HG03439 (cell line): Measurements from ENCODE around the gene KRTAP10-12.
"Not testable (repeated sequence)": the region's sequence is repeated elsewhere in the genome, so short reads cannot be mapped to it uniquely, and the experiment has no call there.

ENCODE experiments used
- ATAC-seq: cut with Tn5 transposase; IDR thresholded peaks from one replicate; pipeline ENCODE4 v1.9.1; 2021; ENCODE audit warnings: mild to moderate bottlenecking, moderate library complexity; ENCODE audit not compliant: unreplicated experiment

The KRTAP10-12 gene

DNA sequence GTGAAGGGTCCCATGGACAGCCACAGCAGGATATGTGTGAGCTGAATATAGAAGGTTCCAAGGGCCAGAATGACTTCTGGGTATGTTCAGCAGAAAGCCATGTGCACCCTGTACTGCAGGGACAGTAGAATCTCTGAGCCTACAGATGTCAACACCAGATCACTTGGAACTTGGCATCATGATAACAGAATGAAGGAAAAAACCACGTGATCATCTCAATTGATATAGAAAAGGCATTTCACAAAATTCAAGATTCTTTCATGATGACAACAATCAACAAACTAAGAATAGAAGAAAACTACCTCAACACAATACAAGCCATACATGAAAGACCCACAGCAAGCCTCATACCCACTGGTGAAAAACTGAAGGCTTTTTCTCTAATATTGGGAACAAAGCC is 29.4 kb upstream of the KRTAP10-12 start:
- no peak for ATAC-seq

DNA sequence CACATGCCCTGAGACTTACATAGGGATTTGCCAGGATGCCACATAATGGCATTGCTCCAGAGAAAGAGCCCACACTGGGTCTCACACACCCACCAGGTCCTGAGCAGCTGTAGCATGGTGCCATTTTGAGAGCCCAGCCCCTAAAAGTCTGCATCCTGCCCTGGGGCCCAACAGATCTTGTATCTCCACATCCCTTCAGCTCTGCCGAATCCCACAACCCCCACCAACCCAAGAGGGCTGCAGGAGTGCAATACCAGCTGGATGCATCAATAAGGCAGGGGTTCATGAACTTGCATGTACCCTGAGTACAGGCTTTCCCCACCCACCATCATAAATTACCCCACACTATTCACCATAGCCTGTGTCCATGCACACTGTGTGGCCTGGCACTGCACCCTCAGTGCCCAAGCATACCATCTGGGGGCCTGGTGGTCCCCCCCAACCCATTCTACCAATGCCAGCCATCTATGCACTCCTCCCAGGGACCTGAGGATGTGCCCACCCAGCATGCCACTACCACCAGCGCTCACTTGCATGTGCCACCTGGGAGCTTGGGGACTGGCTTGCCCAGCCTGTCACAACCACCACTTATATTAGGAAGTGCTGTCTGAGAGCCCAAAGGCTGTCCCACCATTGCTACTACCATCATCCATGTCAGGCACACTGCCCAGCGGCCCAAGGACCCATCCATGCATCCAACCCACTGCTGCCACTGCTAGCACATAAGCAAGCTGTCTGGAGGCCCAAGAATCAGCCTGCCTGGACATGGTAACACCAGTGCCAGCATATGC is 26.1 kb upstream of the KRTAP10-12 start:
- no peak for ATAC-seq

GRCh38 chr21:44671911-44672310 is 25.1 kb upstream of the KRTAP10-12 start:
- no peak for ATAC-seq

GRCh38 chr21:44677881-44678280 is 19.1 kb upstream of the KRTAP10-12 start:
- no peak for ATAC-seq

GRCh38 chr21:44681152-44681551 is 15.8 kb upstream of the KRTAP10-12 start:
- no peak for ATAC-seq

GRCh38 chr21:44681861-44682579 is 15.0 kb upstream of the KRTAP10-12 start, which contains the start of gene KRTAP12-1:
KRTAP12-1 (minus strand) TSS chr21:44682163; CDS start chr21:44682123, 40 bp downstream.
- ATAC-seq = no peak

DNA sequence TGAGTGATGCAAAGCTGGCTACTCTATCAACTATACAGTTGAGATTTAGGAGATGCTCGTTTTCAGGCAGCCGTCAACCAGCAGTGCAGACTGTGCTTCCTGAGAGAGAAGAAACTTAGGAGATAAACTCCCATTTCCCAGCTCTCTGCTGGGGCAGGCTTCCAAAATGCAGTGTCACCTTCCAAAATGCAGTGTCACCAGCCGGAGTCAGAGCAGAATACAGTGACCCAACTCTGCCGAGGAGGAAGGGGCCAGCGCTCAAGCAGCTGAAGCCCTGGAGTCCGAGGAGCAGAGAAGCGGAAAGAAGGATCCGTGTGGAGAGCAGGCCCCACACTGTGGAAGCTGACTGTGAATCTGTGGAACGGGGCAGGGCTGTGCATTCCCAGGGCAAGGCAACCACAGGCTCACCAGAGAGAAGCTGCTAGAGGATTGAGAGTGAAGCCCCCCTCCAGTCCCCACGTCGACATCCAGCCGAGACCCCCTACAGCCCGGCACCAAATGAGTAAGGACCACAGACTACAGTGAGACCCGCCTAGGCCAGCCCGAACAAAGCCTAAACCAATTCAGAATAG is 14.3 kb upstream of the KRTAP10-12 start:
- no peak for ATAC-seq

DNA sequence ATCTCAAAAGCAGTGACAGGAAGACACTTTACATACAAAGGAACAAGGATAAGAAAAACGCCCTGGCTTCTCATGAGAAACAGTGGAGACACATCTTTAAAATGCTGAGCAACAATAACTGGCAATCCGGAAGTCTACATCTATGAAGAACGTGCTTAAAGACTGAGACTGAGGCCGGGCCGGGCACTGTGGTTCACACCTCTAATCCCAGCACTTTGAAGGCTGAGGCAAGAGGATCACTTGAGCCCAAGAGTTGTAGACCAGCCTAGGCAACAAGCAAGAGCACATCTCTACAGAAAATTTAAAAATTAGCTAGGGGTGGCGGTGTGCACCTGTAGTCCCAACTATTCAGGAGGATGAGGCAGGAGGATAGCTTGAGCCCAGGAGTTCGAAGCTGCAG is 12.9 kb upstream of the KRTAP10-12 start:
- ATAC-seq = no peak

DNA sequence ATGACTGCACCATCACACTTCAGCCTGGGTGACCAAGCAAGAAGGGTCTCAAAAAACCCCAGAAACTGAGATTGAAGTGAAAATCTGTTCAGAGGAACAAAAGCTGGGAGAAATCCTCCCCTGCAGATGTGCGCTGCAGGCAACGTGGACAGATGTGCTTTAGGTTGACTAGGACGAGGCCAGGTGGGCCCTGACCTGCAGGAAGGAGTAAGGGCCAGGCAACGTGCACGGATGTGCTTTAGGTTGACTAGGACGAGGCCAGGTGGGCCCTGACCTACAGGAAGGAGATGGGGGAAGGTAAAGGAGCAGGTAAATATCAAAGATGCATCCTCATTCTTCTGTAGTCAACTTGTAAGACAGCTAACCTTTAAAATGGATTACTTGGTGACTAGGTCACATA is 12.5 kb upstream of the KRTAP10-12 start:
- ATAC-seq = no peak

GRCh38 chr21:44685050-44685449 is 11.9 kb upstream of the KRTAP10-12 start:
- ATAC-seq = not testable (repeated sequence)

GRCh38 chr21:44686000-44686781 is 10.8 kb upstream of the KRTAP10-12 start:
- ATAC-seq = no peak

DNA sequence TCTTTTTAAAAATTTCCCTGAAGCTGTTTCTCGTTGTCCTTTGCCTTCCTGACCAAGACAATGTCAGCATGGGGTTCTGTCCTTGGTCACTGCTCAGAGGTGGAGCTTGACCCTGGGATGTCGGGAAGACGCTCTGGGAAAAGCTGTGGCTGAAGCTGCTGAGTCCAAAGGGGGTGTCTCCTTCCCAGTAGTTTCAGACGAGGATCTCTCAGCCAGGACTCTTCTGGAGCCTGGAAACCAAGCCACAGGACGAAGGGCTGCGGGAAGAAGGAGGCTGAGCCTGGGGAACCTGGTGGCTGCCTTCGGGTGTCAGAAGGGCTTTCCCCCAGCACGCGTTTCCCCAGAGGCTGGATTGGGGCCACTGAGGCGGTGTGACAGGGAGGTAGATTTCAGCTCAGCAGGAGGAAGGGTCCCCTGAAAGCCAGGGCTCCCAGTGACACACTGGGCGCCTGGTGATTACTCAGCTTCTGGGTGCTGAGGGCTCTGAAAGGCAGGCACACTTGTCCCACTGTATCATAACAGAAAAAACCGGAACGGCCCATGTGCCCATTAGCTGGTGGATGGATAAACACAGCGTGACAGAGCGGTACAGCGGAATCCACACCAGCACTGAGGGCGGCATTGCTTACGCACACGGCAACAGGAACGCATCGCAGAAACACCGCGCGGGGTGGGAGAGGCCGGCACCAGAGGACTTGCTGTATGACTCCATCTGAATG is 10.0 kb upstream of the KRTAP10-12 start:
- ATAC-seq = no peak

DNA sequence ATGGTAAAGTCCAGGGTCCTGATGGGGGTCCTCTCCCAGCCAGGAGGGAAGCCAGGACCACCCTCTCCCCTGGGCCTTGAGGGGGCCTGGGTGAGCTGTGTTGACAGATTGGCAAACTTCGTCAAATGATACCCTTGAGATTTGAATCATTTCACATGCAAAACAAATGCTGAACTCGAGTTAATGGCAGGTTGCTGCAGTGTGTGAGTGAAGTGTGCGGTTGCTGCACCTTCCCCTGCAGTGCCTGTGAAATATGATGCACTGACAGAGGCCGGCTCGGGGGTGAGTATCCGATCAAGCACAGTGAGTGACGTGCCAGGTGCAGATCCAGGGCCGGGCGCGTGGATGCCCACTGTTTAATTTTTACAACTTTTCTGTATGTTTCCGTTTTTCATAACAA is 9.3 kb upstream of the KRTAP10-12 start:
- ATAC-seq = no peak

DNA sequence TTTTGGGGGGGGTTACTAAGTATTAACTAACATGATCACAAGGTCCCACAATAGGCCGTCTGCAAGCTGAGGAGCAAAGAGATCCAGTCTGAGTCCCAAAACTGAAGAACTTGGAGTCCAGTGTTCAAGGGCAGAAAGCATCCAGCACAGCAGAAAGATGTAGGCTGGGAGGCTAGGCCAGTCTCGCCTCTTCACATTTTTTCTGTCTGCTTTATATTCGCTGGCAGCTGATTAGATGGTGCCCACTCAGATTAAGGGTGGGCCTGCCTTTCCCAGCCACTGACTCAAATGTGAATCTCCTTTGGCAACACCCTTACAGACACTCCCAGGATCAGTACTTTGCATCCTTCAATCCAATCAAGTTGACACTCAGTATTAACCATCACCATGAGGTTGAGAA is 7.2 kb upstream of the KRTAP10-12 start:
- ATAC-seq = not testable (repeated sequence)

- ATAC-seq = no peak
These were observed 5.3 kb upstream of the KRTAP10-12 start for GRCh38 chr21:44691686-44692085.

- no peak for ATAC-seq
These were observed 4.0 kb upstream of the KRTAP10-12 start for GRCh38 chr21:44692798-44693512.

DNA sequence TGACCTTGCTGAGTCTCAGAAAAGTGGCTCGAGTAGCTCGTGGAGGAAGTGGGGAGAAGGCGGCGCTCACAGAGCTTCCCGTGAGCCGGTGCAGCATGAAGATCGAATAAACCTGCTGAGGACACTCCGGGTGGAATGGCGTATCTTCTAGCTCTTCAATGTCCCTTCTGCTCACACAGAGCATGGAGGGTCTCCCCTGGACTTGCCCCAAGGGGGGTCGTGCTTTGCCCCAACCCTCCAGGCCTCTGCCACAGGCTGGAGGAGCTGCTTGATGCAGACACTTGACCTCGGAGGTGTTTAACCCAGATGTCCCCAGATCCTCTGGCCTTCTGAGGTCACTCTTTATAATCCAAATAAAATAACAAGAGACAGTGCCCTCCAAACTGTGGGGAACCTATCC is 2.2 kb upstream of the KRTAP10-12 start:
- ATAC-seq = no peak

GRCh38 chr21:44695184-44695583 is 1.8 kb upstream of the KRTAP10-12 start:
- no peak for ATAC-seq

DNA sequence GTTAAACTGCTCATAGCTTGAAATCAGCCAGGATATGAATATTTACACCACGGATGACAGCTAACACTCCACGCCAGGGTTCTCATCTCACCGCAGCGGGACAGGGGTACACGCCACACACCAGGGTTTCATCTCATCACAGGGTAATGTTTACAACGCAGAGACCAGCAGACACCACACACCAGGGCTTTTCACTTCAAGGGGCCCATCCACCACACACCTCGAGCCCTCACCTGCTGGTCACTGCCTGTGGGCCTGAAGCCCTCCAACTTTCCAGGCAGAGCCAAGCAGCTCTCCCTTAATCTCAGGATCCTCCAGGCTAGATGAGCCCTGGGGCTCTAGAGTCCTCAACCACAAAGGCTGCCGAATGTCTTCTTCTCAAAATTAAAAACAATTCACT is 1.3 kb upstream of the KRTAP10-12 start:
- no peak for ATAC-seq

DNA sequence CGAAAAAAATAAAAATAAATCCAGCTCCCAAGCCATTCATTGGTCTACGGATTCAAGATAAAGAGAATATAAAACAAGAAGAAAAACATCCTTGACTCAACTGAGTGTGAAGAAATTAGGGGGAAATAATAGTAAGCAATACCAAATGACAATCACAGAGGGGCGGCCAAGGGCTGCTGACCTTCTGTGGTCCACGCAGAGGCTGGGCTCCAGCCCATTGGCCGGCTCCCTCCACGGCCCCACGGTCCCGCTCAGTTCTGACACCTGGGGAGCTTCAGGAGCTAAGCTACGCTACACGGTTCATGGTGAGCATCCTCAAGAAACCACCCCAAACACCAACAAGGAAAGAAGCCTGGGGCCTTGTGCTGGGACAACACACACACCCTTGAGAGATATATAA is 400 bp upstream of the KRTAP10-12 start:
- ATAC-seq = no peak
